HUDEP-2 (cell line): ENCODE data around the gene TDRD6.
"Not testable (repeated sequence)": the region's sequence is repeated elsewhere in the genome, so short reads cannot be mapped to it uniquely, and the experiment has no call there.

Experiments
- DNase-seq, 76 experiments: peaks; one replicate each; lab custom pipeline; 2025; ENCODE audit not compliant: unreplicated experiment in 76 of 76; lab: John Stamatoyannopoulos, UW

TDRD6 gene

GRCh38 chr6:46736906-46737305, 49.2 kb downstream of the TDRD6 start:
- DNase-seq: no peak

GRCh38 chr6:46741482-46741881, 53.8 kb downstream of the TDRD6 start:
- no peak for DNase-seq

DNA sequence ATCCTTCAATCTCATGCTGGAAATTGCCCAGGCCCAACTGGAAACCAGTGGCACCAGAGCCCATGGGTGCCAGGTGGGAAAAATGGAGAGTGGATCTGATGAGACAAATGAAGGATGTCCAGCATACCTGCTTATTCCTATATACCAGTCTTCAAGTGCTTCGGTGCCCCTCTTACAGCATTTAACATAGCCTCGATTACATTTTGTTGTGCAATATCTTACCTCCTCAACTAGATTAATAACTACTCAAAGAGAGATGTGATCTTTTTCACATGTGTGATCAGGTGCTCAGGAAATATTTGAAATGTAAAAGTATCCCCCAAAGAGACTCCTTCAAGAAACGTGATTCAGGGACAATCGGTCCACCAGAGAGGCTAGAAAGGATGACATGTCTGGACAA, 54.2 kb downstream of the TDRD6 start:
- DNase-seq: no peak

- DNase-seq: no peak
Observed at GRCh38 chr6:46743425-46744158, 55.9 kb downstream of the TDRD6 start.

DNA sequence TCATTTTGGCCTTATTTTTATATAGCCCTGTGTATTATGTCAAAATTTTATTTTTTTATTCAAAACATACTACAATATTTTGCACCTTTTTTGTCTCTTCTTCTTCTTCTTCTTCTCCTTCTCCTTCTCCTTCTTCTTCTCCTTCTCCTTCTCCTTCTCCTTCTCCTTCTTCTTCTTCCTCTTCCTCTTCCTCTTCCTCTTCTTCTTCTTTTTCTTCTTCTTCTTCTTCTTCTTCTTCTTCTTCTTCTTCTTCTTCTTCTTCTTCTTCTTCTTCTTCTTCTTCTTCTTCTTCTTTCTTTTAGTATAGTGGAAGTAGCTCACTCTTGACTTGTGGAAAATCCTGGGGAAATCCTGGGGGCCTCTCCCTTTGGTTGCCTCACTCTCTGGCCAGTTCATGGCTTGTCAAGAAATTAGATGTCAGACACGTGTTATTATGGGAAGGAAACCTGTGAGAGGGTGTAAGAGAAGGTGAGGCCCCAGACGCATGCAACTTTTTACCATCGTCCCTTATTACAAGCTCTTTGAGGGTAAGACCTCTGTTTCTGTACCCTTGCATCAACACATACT, 56.6 kb downstream of the TDRD6 start:
- not testable (repeated sequence) for DNase-seq

DNA sequence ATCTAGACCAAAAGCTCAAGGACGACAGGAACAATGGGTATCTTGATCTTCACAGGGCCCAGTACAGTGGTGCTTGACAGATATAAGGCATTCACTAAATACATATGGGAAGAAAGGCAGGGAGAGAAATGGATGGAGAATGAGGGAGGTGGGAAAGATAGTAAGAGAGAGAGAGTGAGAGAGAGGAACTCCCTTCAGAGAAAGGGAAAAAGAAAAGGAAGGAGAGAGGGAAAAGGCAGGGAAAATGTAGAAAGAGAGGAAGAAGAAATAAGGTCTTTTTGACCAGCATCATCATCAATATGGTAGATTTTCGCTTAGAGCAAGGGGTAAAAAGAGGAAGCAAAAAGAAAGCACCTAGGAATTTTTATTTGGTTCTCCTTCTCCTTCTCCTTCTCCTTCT, 58.3 kb downstream of the TDRD6 start:
- DNase-seq: no peak

DNA sequence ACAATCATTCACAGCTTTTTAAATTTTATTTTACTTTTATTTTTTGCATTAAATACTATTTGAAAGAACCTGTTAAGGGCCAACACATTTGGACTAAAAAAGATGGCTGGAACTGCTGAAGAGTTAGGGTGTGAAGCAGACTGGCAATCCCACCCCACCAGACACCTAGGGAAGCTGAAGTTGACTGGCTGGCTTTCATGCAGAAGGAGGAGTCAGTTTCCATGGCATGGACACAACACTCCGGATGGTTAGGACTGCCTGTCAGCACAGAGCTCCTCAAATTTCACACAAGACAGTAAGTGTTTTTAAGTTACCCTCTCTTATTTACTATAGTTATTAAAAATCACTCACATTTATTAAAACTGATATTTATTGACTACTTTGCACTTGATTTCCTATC, 59.0 kb downstream of the TDRD6 start, which contains the start of gene ANKRD66:
TSS of gene ANKRD66 (plus strand) at position 238 of the 400 bp plus-strand sequence. CDS start 5,016 bp downstream, outside the sequence.
- DNase-seq: no peak

DNA sequence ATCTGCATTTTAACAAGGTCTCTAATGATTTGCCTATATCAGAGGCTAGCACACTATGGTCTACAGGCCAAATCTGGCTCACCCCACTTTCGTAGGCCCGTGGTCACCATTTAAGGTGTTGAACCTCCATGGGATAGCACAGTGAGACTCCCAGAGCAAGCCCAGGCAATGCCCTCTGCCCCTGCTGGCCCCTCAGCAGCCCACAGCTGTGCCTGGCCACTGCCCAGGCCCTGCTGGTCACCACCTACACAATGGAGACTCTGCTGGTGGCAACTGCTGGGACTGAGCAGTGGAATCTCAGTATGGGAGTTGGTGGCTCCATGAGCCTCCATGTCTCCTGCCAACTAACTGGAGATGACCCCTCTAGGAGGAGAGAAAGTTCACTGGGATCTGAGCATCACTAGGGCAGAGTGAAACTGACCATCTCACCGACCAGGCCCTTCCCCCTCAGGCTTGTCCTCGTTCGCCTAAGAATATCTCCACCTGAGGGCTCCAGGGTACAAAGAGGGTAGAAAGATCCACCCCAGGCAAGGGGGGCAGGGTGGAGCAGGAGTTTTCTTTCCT, 61.3 kb downstream of the TDRD6 start:
- DNase-seq: no peak

GRCh38 chr6:46749731-46750130, 62.0 kb downstream of the TDRD6 start:
- no peak for DNase-seq

- no peak for DNase-seq
Observed at GRCh38 chr6:46751658-46752057, 64.0 kb downstream of the TDRD6 start.
